Astrocyte (in vitro differentiated cells and primary cell): ENCODE measurements around the gene VPS39.

Source experiments
- CTCF ChIP-seq: IDR thresholded peaks from 2 replicates; pipeline ENCODE4 v1.5.1; 2011; ENCODE audit warnings: low read depth, mild to moderate bottlenecking, inconsistent platforms, low read length, moderate library complexity; ENCODE audit not compliant: insufficient read depth
- EZH2 ChIP-seq: IDR thresholded peaks from 2 replicates; pipeline ENCODE4 v1.6.1; 2012; ENCODE audit warnings: mild to moderate bottlenecking, low read length, inconsistent platforms; ENCODE audit not compliant: insufficient read depth

GRCh38 chr15:42202653-42203052 is 5.5 kb downstream of the VPS39 start:
- no peak for TF ChIP-seq CTCF
- TF ChIP-seq EZH2, result no peak
